Naive thymus-derived CD4-positive, alpha-beta T cell (primary cell): ENCODE results near the gene TMEM59. TPM values are rescaled to one million over a fixed set of nuclear protein-coding genes. Genes with fewer than 3 reads are reported as not detected.
"Not testable (repeated sequence)": the region's sequence is repeated elsewhere in the genome, so short reads cannot be mapped to it uniquely, and the experiment has no call there.

ENCODE experiments used
- ATAC-seq: fragments of 150-1000 bp; cut with Tn5 transposase; 2 replicates; pipeline ENCODE4 v1.10.0; 2021; ENCODE audit warnings: mild to moderate bottlenecking, moderate library complexity
- CTCF ChIA-PET: fragments of 350-600 bp; sonication (Branson Sonifier 250); formaldehyde crosslinking; loops from one replicate; lab custom pipeline; 2021; ENCODE audit warnings: antibody characterized with exemption; lab: Charles Lee
- POLR2A ChIA-PET: fragments of 350-600 bp; sonication (Branson Sonifier 250); formaldehyde crosslinking; loops from one replicate; lab custom pipeline; 2021; ENCODE audit warnings: antibody characterized with exemption, inconsistent platforms; lab: Charles Lee
- DNase-seq, 9 donors: peaks; one replicate each; pipeline versions ENCODE4 v3.0.0 to v3.0.0-alpha.2; 2020 to 2022; ENCODE audit warnings: mixed read lengths in 1 of 9
- H3K27ac ChIP-seq: one replicate; pipeline ENCODE4 v1.7.0; 2013; ENCODE audit warnings: mild to moderate bottlenecking, low read depth, low read length, moderate library complexity
- H3K27me3 ChIP-seq, 2 donors: one replicate each; pipeline ENCODE4 v1.7.0; 2013; ENCODE audit warnings: low read length in 2 of 2, mild to moderate bottlenecking in 2 of 2, moderate library complexity in 2 of 2; ENCODE audit not compliant: control insufficient read depth in 2 of 2, insufficient read depth in 2 of 2
- H3K36me3 ChIP-seq, 3 experiments: 1 replicate in 2 of 3; 2 replicates in 1 of 3; pipeline ENCODE4 v1.7.0; 2013; ENCODE audit warnings: low read length in 3 of 3, mild to moderate bottlenecking in 3 of 3, moderate library complexity in 1 of 3; ENCODE audit not compliant: insufficient read depth in 3 of 3, control insufficient read depth in 2 of 3
- H3K4me1 ChIP-seq, 2 donors: one replicate each; pipeline ENCODE4 v1.7.0; 2013; ENCODE audit warnings: low read length in 2 of 2, mild to moderate bottlenecking in 2 of 2, moderate library complexity in 1 of 2; ENCODE audit not compliant: control insufficient read depth in 2 of 2, insufficient read depth in 2 of 2
- H3K4me3 ChIP-seq: 2 replicates; pipeline ENCODE4 v1.7.0; 2013; ENCODE audit warnings: mild to moderate bottlenecking, low read length
- H3K9me3 ChIP-seq, 3 experiments: 1 replicate in 2 of 3; 2 replicates in 1 of 3; pipeline ENCODE4 v1.7.0; 2013; ENCODE audit warnings: low read length in 3 of 3; ENCODE audit not compliant: control insufficient read depth in 2 of 3
- H3K27ac Mint-ChIP-seq, 9 donors: one replicate each; pipeline ENCODE4 v1.8.0; 2020 to 2022; ENCODE audit warnings: mixed read lengths in 9 of 9, mild to moderate bottlenecking in 8 of 9, moderate library complexity in 5 of 9, inconsistent platforms in 2 of 9
- H3K27me3 Mint-ChIP-seq, 5 donors: one replicate each; pipeline ENCODE4 v1.8.0; 2021 to 2022; ENCODE audit warnings: mixed read lengths in 5 of 5, mild to moderate bottlenecking in 1 of 5
- H3K36me3 Mint-ChIP-seq, 5 donors: one replicate each; pipeline ENCODE4 v1.8.0; 2020 to 2022; ENCODE audit warnings: mixed read lengths in 5 of 5, mild to moderate bottlenecking in 3 of 5, inconsistent platforms in 1 of 5
- H3K4me1 Mint-ChIP-seq, 7 donors: one replicate each; pipeline ENCODE4 v1.8.0; 2020 to 2022; ENCODE audit warnings: mixed read lengths in 7 of 7, mild to moderate bottlenecking in 3 of 7, inconsistent platforms in 1 of 7
- H3K4me3 Mint-ChIP-seq, 10 donors: one replicate each; pipeline ENCODE4 v1.8.0; 2020 to 2022; ENCODE audit warnings: mild to moderate bottlenecking in 10 of 10, mixed read lengths in 10 of 10, moderate library complexity in 6 of 10, inconsistent platforms in 2 of 10
- H3K9me3 Mint-ChIP-seq, 11 donors: one replicate each; pipeline ENCODE4 v1.8.0; 2020 to 2022; ENCODE audit warnings: mixed read lengths in 11 of 11, mild to moderate bottlenecking in 4 of 11, inconsistent platforms in 1 of 11, moderate library complexity in 1 of 11
- intact Hi-C, 2 donors: fragments of 100-400 bp; cut with micrococcal nuclease; formaldehyde crosslinking; loops; one replicate each; pipeline ENCODE4 v1.15.1; 2023
- polyA plus RNA-seq, 2 donors: library from polyadenylated mRNA; unstranded; fragments of 300-500 nt; fragmentation: Illumina TruSeq; gene quantifications; one replicate each; pipeline ENCODE4 v1.2.3, GENCODE V29; 2021
- total RNA-seq, 6 experiments: library from RNA in 5 of 6; stranded (reverse) in 5 of 6; gene quantifications; 1 replicate in 5 of 6; 2 replicates in 1 of 6; pipeline ENCODE4 v1.2.3 and lab custom pipeline; 2021 to 2026

Gene TMEM59
- total and polyA plus RNA-seq, 7 experiments from 2014 or later = 127 to 545 (median 185) TPM

GRCh38 chr1:54006508-54006907 is 46.5 kb downstream of the TMEM59 start:
- H3K9me3 ChIP-seq = no peaks in the 10 kb centered on the region
- no peak for ATAC-seq

GRCh38 chr1:54004481-54005049 is 48.4 kb downstream of the TMEM59 start:
- H3K27ac Mint-ChIP-seq = no peak overlapping the region
- ATAC-seq (no peak), DNase-seq (no peak)
- H3K9me3 Mint-ChIP-seq = peaks cover 0 to 4% (median 0%) of the 10 kb centered on the region in 11 donors
- intact Hi-C loops = no loop called here
- POLR2A ChIA-PET = interaction anchor here (0.6 kb wide), 1 partner anchor 698 kb away, joined by 3 read pairs; no protein-coding TSS in a partner anchor
- H3K4me3 ChIP-seq = no peak overlapping the region
- no peaks in the 10 kb centered on the region for H3K4me1 Mint-ChIP-seq
- H3K4me1 ChIP-seq = no peaks in the 10 kb centered on the region
- H3K27me3 ChIP-seq = no peaks in the 10 kb centered on the region
- H3K36me3 Mint-ChIP-seq = no peaks in the 10 kb centered on the region
- peaks cover 0 to 9% (median 0%) of the 10 kb centered on the region in 5 donors for H3K27me3 Mint-ChIP-seq
- H3K9me3 ChIP-seq = no peaks in the 10 kb centered on the region
- no peak overlapping the region for H3K4me3 Mint-ChIP-seq
- no peaks in the 10 kb centered on the region for H3K36me3 ChIP-seq
- CTCF ChIA-PET = interaction anchor here (0.6 kb wide), 1 partner anchor 37 kb away, joined by 6 read pairs; no protein-coding TSS in a partner anchor
- H3K27ac ChIP-seq = no peak overlapping the region

More at GRCh38 chr1:54006508-54006907, 46.5 kb downstream of the TMEM59 start:
- ChIA-PET CTCF (no interaction called here), POLR2A (no interaction called here)
- Histone ChIP-seq H3K36me3 (no peaks in the 10 kb centered on the region), H3K27me3 (no peaks in the 10 kb centered on the region), H3K27ac (no peak overlapping the region), H3K4me3 (no peak overlapping the region), H3K4me1 (no peaks in the 10 kb centered on the region)
- Mint-ChIP-seq H3K4me1 (no peaks in the 10 kb centered on the region), H3K9me3 (peaks cover 0 to 4% (median 0%) of the 10 kb centered on the region in 11 donors), H3K27me3 (peaks cover 0 to 11% (median 0%) of the 10 kb centered on the region in 5 donors), H3K4me3 (no peak overlapping the region), H3K36me3 (no peaks in the 10 kb centered on the region), H3K27ac (no peak overlapping the region)
- intact Hi-C loops = no loop called here
- no peak for DNase-seq

GRCh38 chr1:54003750-54004480 is 49.1 kb downstream of the TMEM59 start:
- POLR2A ChIA-PET, H3K27me3 Mint-ChIP-seq, H3K36me3 ChIP-seq, H3K27ac ChIP-seq, H3K36me3 Mint-ChIP-seq, H3K4me1 Mint-ChIP-seq, H3K9me3 Mint-ChIP-seq, H3K4me3 Mint-ChIP-seq, H3K4me3 ChIP-seq, H3K9me3 ChIP-seq, DNase-seq, H3K4me1 ChIP-seq, intact Hi-C loops, ATAC-seq, H3K27ac Mint-ChIP-seq, CTCF ChIA-PET, H3K27me3 ChIP-seq: not testable (repeated sequence)

GRCh38 chr1:54003249-54003646 is 49.8 kb downstream of the TMEM59 start:
- Histone ChIP-seq H3K36me3 (no peaks in the 10 kb centered on the region), H3K4me1 (no peaks in the 10 kb centered on the region), H3K9me3 (no peaks in the 10 kb centered on the region), H3K4me3 (no peak overlapping the region), H3K27me3 (no peaks in the 10 kb centered on the region), H3K27ac (no peak overlapping the region)
- intact Hi-C loops = no loop called here
- Mint-ChIP-seq H3K4me1 (no peaks in the 10 kb centered on the region), H3K4me3 (no peak overlapping the region), H3K9me3 (peaks cover 0 to 4% (median 0%) of the 10 kb centered on the region in 11 donors), H3K36me3 (no peaks in the 10 kb centered on the region), H3K27ac (no peak overlapping the region), H3K27me3 (peaks cover 0 to 9% (median 0%) of the 10 kb centered on the region in 5 donors)
- ATAC-seq = no peak
- ChIA-PET CTCF (no interaction called here), POLR2A (no interaction called here)
- DNase-seq = no peak

- H3K27ac ChIP-seq = no peak overlapping the region
- no peak for ATAC-seq
- no peaks in the 10 kb centered on the region for H3K36me3 ChIP-seq
- H3K27me3 ChIP-seq = no peaks in the 10 kb centered on the region
- Mint-ChIP-seq H3K36me3 (peaks cover 0 to under 1% (median 0%) of the 10 kb centered on the region in 5 donors), H3K4me3 (no peak overlapping the region), H3K9me3 (peaks cover 0 to 4% (median 0%) of the 10 kb centered on the region in 11 donors), H3K27me3 (peaks cover 0 to 9% (median 0%) of the 10 kb centered on the region in 5 donors), H3K4me1 (no peaks in the 10 kb centered on the region), H3K27ac (peak overlapping the region in 1 of 9 donors; percentile 65)
- DNase-seq = no peak
- no peak overlapping the region for H3K4me3 ChIP-seq
- ChIA-PET POLR2A (no interaction called here), CTCF (no interaction called here)
- no peaks in the 10 kb centered on the region for H3K4me1 ChIP-seq
- intact Hi-C loops = no loop called here
- H3K9me3 ChIP-seq = no peaks in the 10 kb centered on the region
Measured at GRCh38 chr1:54002544-54003248, 50.3 kb downstream of the TMEM59 start.

GRCh38 chr1:54001591-54001990 is 51.4 kb downstream of the TMEM59 start:
- Mint-ChIP-seq H3K4me3 (no peak overlapping the region), H3K4me1 (no peaks in the 10 kb centered on the region), H3K27me3 (peaks cover 0 to 9% (median 0%) of the 10 kb centered on the region in 5 donors), H3K9me3 (peaks cover 0 to 5% (median 0%) of the 10 kb centered on the region in 11 donors), H3K36me3 (peaks cover 0 to 2% (median 0%) of the 10 kb centered on the region in 5 donors), H3K27ac (no peak overlapping the region)
- ChIA-PET CTCF (interaction anchor here (0.9 kb wide), 1 partner anchor 123 kb away, joined by 3 read pairs; no protein-coding TSS in a partner anchor), POLR2A (no interaction called here)
- H3K27me3 ChIP-seq = no peaks in the 10 kb centered on the region
- H3K36me3 ChIP-seq = no peaks in the 10 kb centered on the region
- H3K4me3 ChIP-seq = no peak overlapping the region
- no peak overlapping the region for H3K27ac ChIP-seq
- H3K4me1 ChIP-seq = no peaks in the 10 kb centered on the region
- no peak for DNase-seq
- intact Hi-C loops = no loop called here
- no peaks in the 10 kb centered on the region for H3K9me3 ChIP-seq
- ATAC-seq = no peak
